ENCODE results near the gene GNAO1.

Gene GNAO1

GRCh38 chr16:56198006-56198754, 6.9 kb downstream of the GNAO1 start:
- FAIRE-seq = no peak

- no peak for FAIRE-seq
Measured at GRCh38 chr16:56198755-56199114, 7.4 kb downstream of the GNAO1 start.

GRCh38 chr16:56199164-56199563, 7.9 kb downstream of the GNAO1 start:
- no peak for FAIRE-seq

DNA sequence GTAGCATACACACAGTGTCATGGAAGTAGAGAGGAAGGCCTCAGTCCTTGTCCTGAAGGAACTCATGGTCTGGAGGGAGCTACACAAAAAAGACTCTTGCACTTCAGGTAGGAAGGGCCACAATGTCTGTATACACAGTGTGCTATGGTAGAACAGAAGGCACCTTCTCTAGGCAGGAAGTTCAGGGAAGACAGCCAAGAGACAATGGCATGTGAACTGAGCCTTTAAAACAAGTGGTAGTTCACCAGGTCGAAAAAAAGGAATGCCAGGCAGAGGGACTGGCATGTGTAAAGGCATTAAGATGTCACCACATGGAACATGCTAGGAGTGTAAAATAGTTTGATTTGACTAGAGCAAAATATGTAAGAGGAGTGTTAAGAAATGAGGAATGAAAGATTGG, 9.7 kb downstream of the GNAO1 start:
- no peak for FAIRE-seq

GRCh38 chr16:56202036-56202435, 10.7 kb downstream of the GNAO1 start:
- no peak for FAIRE-seq

DNA sequence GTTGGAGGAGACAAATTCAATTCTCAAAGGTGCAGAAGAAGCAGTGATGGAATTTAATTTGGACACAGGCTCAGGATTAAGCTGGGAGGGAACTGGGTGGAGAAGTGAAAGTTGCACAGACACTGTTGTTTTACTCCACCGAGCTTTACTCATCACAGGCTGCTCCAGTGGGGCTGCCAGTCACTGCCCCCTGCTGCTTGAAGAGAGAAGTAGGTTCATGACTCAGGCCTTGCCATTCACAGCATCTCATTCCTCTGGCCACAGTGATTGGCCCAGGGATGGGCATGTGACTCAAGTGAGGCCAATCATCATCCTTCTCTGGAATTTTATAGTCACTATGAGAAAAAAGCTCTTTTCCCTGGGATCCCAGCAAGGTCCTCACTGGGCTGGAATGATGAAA, 11.8 kb downstream of the GNAO1 start:
- FAIRE-seq = no peak

DNA sequence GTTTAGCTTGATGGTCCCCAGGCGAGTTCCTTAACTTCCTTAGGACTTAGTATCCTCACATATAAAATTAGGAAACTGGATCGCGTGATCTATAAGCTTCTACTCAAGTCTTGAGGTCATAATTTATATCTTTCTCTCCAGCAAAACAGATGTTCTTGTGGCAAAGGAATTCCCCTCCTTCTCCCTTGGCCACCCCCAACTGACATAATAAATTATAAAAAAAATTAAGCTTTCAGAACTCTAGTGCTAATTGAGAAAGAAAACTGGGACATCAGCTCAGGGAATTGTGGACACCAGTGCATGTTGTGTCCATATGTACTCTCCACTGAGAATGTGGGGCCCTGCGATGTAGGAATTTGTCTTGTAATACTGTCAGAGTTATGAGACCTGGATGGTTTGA, 13.5 kb downstream of the GNAO1 start:
- FAIRE-seq = no peak

- FAIRE-seq = no peak
Measured at GRCh38 chr16:56206951-56207350, 15.7 kb downstream of the GNAO1 start.

DNA sequence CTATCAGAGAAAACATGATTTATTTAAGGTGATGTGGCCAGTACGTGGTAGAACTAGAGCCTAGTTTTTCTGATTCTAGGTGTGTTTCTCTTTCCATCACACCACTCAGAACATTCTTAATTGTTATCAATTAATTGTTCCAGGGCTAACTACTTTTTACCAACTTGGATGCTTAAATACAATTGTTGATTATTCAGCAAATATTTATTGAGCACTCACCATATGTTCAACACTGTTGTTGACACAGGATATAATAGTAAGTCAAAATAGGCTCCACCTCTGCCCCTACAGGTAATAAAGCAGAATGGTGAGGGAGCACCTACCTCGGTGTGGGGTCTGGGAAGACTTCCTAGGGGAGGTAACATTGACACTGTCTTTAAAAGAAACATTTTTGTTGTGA, 16.1 kb downstream of the GNAO1 start:
- FAIRE-seq = no peak

GRCh38 chr16:56211435-56211981, 20.2 kb downstream of the GNAO1 start:
- FAIRE-seq = no peak

- no peak for FAIRE-seq
Measured at GRCh38 chr16:56212144-56212543, 20.9 kb downstream of the GNAO1 start.

GRCh38 chr16:56221995-56222394, 30.7 kb downstream of the GNAO1 start:
- no peak for FAIRE-seq

- FAIRE-seq = no peak
Measured at GRCh38 chr16:56222474-56222997, 31.2 kb downstream of the GNAO1 start.

GRCh38 chr16:56225017-56225742, 33.9 kb downstream of the GNAO1 start:
- no peak for FAIRE-seq

DNA sequence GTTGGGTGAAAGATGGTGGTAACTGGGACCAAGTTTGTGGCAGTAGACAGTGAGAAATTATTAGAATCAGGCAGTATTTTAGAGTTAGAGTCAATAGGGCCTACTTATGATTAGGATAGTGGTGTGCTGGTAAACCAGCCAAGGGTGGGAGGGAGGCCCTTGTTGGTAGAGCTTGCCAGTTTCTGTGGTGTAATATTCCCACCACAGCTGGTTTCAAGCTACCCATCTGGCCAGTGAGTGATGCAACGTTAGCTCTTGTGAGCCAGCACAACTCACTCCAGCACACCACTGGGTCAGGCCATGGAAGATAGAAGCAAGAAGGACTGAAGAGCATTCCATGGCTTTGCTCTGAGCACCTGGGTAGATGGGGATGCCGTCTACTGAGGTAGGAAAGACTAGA, 34.9 kb downstream of the GNAO1 start:
- no peak for FAIRE-seq

- no peak for FAIRE-seq
Measured at GRCh38 chr16:56226845-56227525, 35.7 kb downstream of the GNAO1 start.

DNA sequence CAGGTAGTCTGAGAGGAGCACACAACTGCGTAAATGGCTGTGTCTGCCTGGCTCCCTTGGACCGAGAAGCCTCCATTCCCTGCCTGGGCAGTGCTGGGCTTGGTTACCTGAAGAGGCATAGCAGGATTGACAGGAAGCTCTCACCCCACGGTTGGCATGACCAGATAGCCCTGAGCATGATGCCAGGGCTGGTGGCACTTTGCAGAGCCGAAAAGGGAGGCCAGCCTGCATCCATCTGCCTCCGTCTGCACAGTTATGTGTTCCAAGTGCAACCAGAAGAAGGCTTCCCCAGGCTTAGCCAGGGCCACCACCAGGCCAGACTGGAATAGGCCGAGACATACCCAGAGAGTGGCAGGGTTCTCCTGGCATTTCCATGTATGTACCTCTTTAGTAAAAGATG, 36.6 kb downstream of the GNAO1 start:
- no peak for FAIRE-seq

- no peak for FAIRE-seq
Measured at GRCh38 chr16:56228476-56228875, 37.2 kb downstream of the GNAO1 start.

- no peak for FAIRE-seq
Measured at GRCh38 chr16:56233795-56234566, 42.7 kb downstream of the GNAO1 start.

DNA sequence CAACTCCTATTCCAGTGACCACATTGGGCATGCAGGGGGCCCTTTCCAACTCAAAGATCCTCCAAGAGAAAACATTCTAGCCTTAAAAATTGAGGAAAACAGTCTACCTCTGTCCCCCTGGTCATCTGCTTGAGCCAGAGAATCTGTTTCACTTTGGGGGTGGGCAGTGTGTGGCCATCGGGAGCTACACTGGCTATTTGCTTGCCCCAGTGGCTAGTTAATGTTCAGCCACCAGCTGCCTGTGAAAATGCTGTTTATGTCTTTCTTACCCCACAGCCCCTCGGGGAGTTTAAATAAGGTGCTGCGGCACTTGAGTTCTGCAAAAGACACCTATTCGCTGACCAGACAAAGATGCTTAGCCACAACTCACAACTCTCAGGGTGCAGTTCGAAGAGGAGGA, 43.4 kb downstream of the GNAO1 start:
- FAIRE-seq = no peak

GRCh38 chr16:56237451-56237930, 46.2 kb downstream of the GNAO1 start:
- no peak for FAIRE-seq

GRCh38 chr16:56238188-56238587, 46.9 kb downstream of the GNAO1 start:
- FAIRE-seq = no peak

Measured in colon (tissue), 2 donors.